Rectal smooth muscle tissue (tissue), 1 donor: ENCODE measurements around the gene CAV3.

ENCODE experiments used
- H3K27ac ChIP-seq: one replicate; pipeline ENCODE4 v1.7.0; 2013; ENCODE audit warnings: low read depth, low read length, inconsistent platforms
- H3K27me3 ChIP-seq: one replicate; pipeline ENCODE4 v1.7.0; 2013; ENCODE audit warnings: low read length; ENCODE audit not compliant: control insufficient read depth, insufficient read depth
- H3K36me3 ChIP-seq: one replicate; pipeline ENCODE4 v1.7.0; 2013; ENCODE audit warnings: low read length; ENCODE audit not compliant: control insufficient read depth, insufficient read depth
- H3K4me1 ChIP-seq: one replicate; pipeline ENCODE4 v1.7.0; 2013; ENCODE audit warnings: low read length; ENCODE audit not compliant: control insufficient read depth, insufficient read depth
- H3K4me3 ChIP-seq: one replicate; pipeline ENCODE4 v1.7.0; 2013; ENCODE audit warnings: low read length
- H3K9ac ChIP-seq: one replicate; pipeline ENCODE4 v1.7.0; 2013; ENCODE audit warnings: low read length

The CAV3 gene

GRCh38 chr3:8723612-8724011 is 10.0 kb upstream of the CAV3 start:
- Histone ChIP-seq H3K4me1 (no peaks in the 10 kb centered on the region), H3K27ac (no peak overlapping the region), H3K9ac (no peak overlapping the region), H3K4me3 (no peak overlapping the region), H3K36me3 (no peaks in the 10 kb centered on the region), H3K27me3 (no peaks in the 10 kb centered on the region)

- no peaks in the 10 kb centered on the region for H3K4me1 ChIP-seq
- H3K27ac ChIP-seq: no peak overlapping the region
- no peak overlapping the region for H3K4me3 ChIP-seq
- H3K36me3 ChIP-seq: no peaks in the 10 kb centered on the region
- no peaks in the 10 kb centered on the region for H3K27me3 ChIP-seq
- H3K9ac ChIP-seq: no peak overlapping the region
These were observed 9.4 kb upstream of the CAV3 start for GRCh38 chr3:8724108-8724752.

DNA sequence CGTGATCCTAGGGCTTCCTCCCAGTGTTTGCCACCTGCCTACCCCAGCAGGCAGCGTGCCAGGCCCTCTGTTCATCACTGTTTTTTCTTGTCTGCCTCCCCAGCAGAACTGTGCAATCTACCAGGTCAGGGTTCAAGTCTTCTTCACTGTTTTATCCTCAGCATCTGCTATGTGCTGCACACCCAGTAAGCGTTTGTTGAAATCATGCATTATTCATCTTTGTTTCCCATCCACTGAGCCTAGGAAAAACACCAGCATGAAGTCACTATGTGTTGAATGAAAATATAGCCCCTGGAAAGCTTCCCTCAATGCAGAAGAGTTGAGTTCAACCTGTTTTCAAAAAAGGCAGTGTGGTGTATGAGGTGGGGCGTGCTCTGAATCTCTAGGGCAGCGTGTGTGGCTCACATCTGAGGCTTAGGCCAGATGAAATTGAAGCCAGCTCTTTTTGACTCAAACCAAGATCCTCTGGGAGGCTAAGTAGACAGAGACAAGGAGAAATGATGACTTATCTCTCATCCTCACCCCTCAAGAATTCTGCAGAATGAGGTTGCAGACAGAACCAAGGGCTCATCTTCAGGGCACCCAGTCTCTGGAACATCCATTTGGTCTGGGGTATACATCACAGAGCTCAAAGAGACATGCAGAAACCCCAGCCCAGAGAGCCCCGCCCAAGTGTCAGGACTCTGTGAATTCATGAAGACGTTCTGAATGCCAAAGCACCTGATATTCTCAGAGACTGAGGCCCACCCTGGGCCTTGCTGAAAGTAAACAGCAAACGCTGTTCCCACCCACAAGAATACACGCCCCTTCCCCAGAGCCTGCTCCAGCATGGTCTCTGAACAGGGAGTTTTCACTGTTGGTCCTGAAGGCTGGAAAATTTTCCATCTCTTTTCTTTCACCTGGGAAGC is 5.7 kb upstream of the CAV3 start:
- no peaks in the 10 kb centered on the region for H3K27me3 ChIP-seq
- H3K4me3 ChIP-seq: no peak overlapping the region
- H3K9ac ChIP-seq: no peak overlapping the region
- no peaks in the 10 kb centered on the region for H3K4me1 ChIP-seq
- H3K36me3 ChIP-seq: no peaks in the 10 kb centered on the region
- no peak overlapping the region for H3K27ac ChIP-seq

- Histone ChIP-seq H3K36me3 (no peaks in the 10 kb centered on the region), H3K4me3 (no peak overlapping the region), H3K9ac (no peak overlapping the region), H3K4me1 (no peaks in the 10 kb centered on the region), H3K27me3 (no peaks in the 10 kb centered on the region), H3K27ac (no peak overlapping the region)
These were observed 4.1 kb upstream of the CAV3 start for GRCh38 chr3:8729479-8729878.

- H3K4me1 ChIP-seq: no peaks in the 10 kb centered on the region
- no peaks in the 10 kb centered on the region for H3K27me3 ChIP-seq
- H3K4me3 ChIP-seq: no peak overlapping the region
- no peak overlapping the region for H3K9ac ChIP-seq
- H3K27ac ChIP-seq: no peak overlapping the region
- H3K36me3 ChIP-seq: no peaks in the 10 kb centered on the region
These were observed 2.9 kb upstream of the CAV3 start for GRCh38 chr3:8730656-8731055.

- H3K27me3 ChIP-seq: no peaks in the 10 kb centered on the region
- H3K36me3 ChIP-seq: no peaks in the 10 kb centered on the region
- no peak overlapping the region for H3K9ac ChIP-seq
- H3K27ac ChIP-seq: no peak overlapping the region
- no peak overlapping the region for H3K4me3 ChIP-seq
- no peaks in the 10 kb centered on the region for H3K4me1 ChIP-seq
These were observed 1.2 kb upstream of the CAV3 start for GRCh38 chr3:8732413-8732812.

DNA sequence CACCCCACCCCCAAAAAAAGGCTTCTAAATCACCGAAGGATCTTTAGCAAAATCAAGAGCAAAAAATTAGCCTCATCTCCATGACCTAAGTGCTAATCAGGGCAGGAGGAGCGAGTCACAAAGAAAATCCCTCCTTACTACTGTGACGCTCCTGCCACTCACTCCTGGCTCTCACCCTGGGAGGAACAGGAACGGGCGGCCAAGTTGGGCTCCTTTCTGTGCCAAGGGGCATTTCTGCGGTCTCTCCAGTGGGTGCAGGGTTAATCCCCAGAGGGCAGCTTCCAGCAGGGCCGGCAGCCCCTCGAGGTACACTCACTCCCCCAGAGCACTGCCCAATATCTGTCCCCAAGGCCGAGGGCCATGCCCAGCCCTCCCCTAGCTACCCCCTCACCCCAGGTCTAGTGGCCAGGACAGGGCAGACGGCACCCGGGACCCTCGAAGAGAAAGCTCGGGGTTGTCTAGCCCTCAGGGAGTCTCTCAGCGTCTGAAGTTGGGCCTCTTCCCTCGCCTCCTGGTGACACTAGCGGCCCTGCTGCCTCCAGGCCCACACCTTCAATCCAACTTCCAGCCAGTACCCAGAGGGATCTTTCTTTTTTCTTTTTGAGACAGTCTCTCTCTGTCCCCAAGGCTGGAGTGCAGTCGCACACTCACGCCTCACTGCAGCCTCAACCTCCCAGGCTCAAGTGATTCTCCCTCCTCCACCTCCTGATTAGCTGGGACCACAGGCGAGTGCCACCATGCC is 706 bp downstream of the CAV3 start:
- no peaks in the 10 kb centered on the region for H3K4me1 ChIP-seq
- H3K27me3 ChIP-seq: no peaks in the 10 kb centered on the region
- no peak overlapping the region for H3K9ac ChIP-seq
- H3K4me3 ChIP-seq: no peak overlapping the region
- no peak overlapping the region for H3K27ac ChIP-seq
- H3K36me3 ChIP-seq: no peaks in the 10 kb centered on the region

DNA sequence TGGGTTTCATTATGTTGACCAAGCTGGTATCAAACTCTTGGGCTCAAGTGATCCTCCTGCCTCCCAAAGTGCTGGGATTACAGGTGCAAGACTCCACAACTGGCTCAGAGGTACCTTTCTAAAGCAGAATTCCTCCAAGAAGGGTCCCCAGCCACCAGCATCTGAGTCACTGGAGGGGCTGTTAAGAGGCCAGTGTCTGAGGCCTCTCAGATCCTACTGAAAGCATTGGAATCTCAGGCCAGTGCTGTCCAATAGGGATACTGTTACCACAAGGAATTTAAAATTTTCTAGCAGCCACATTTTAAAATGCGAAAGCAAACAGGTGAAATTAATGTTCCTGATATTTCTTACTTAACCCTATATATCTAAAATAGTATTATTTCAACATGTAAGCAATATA is 1.3 kb downstream of the CAV3 start:
- H3K4me1 ChIP-seq: no peaks in the 10 kb centered on the region
- no peak overlapping the region for H3K9ac ChIP-seq
- H3K36me3 ChIP-seq: no peaks in the 10 kb centered on the region
- H3K27me3 ChIP-seq: no peaks in the 10 kb centered on the region
- H3K4me3 ChIP-seq: no peak overlapping the region
- no peak overlapping the region for H3K27ac ChIP-seq

DNA sequence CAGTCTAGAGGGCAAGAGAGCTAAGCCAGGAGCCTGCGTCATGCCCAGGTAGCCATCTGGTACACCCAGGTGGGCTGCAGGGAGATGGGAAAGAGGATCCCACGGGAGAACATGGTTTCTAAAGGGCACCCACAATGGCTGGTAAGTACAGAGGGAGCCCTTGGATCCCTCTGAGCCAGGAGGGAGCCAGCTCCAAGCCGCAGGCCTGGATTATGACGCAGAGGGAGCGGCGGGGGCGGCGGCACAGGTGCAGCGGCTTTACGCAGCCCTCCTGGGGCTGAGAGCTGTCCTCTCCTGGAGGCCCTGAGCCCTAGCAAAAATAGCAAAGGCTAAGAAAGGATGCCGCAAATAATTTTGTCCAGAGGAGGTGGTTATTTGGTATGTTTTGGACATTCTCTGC is 2.8 kb downstream of the CAV3 start:
- no peak overlapping the region for H3K4me3 ChIP-seq
- H3K27me3 ChIP-seq: no peaks in the 10 kb centered on the region
- H3K27ac ChIP-seq: no peak overlapping the region
- H3K9ac ChIP-seq: no peak overlapping the region
- H3K36me3 ChIP-seq: no peaks in the 10 kb centered on the region
- no peaks in the 10 kb centered on the region for H3K4me1 ChIP-seq

GRCh38 chr3:8737301-8737700 is 3.7 kb downstream of the CAV3 start:
- Histone ChIP-seq H3K36me3 (no peaks in the 10 kb centered on the region), H3K4me1 (no peaks in the 10 kb centered on the region), H3K27me3 (no peaks in the 10 kb centered on the region), H3K27ac (no peak overlapping the region), H3K4me3 (no peak overlapping the region), H3K9ac (no peak overlapping the region)

DNA sequence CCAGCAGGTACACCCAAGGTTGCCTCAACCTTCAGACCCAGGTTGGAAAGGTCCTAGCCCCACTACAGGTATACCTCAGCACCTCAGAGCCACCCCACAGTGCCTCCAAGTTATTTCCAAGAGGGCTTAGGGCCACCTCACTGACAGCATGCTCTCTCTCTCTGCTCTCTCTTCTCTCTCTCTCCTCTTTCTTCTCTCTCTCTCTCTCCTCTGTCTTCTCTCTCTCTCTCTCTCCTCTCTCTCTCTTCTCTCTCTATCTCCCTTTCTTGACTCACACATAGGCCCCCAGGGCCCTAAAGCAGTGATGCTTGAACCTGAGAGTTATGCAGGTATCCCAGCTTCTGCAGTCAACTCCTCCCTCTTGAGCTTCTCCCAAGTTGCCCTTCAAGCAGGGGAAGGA is 4.2 kb downstream of the CAV3 start:
- Histone ChIP-seq H3K4me1 (no peaks in the 10 kb centered on the region), H3K9ac (no peak overlapping the region), H3K36me3 (no peaks in the 10 kb centered on the region), H3K27me3 (no peaks in the 10 kb centered on the region), H3K27ac (no peak overlapping the region), H3K4me3 (no peak overlapping the region)

- Histone ChIP-seq H3K36me3 (no peaks in the 10 kb centered on the region), H3K27me3 (no peaks in the 10 kb centered on the region), H3K9ac (no peak overlapping the region), H3K4me3 (no peak overlapping the region), H3K4me1 (no peaks in the 10 kb centered on the region), H3K27ac (no peak overlapping the region)
These were observed 5.0 kb downstream of the CAV3 start for GRCh38 chr3:8738639-8739038.
